ENCODE data around the gene RSL1D1.

DNA sequence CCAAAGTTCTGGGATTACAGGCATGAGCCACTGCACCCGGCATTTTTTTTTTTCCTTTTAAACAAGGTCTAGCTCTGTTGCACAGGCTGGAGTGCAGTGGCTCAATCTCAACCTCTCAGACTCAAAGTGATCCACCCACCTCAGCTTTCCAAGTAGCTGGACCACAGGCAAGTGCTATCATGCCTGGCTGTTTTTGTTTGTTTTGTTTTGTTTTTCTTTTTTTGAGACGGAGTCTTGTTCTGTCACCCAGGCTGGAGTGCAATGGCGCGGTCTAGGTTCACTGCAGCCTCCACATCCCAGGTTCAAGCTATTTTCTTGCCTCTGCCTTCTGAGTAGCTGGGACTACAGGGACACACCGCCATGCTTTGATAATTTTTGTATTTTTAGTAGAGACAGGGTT lies 35.2 kb downstream of the RSL1D1 start:
- TF ChIP-seq, protein P1, sequence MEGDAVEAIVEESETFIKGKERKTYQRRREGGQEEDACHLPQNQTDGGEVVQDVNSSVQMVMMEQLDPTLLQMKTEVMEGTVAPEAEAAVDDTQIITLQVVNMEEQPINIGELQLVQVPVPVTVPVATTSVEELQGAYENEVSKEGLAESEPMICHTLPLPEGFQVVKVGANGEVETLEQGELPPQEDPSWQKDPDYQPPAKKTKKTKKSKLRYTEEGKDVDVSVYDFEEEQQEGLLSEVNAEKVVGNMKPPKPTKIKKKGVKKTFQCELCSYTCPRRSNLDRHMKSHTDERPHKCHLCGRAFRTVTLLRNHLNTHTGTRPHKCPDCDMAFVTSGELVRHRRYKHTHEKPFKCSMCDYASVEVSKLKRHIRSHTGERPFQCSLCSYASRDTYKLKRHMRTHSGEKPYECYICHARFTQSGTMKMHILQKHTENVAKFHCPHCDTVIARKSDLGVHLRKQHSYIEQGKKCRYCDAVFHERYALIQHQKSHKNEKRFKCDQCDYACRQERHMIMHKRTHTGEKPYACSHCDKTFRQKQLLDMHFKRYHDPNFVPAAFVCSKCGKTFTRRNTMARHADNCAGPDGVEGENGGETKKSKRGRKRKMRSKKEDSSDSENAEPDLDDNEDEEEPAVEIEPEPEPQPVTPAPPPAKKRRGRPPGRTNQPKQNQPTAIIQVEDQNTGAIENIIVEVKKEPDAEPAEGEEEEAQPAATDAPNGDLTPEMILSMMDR (IDR thresholded peaks at IDR 0.05 in 4 of 5, conservative IDR thresholded peaks at IDR 0.05 in 1 of 5), result no peak
- TF ChIP-seq POLR2A (IDR thresholded peaks at IDR 0.05), result no peak
